ENCODE results near the gene GADD45B.

The GADD45B gene, protein sequence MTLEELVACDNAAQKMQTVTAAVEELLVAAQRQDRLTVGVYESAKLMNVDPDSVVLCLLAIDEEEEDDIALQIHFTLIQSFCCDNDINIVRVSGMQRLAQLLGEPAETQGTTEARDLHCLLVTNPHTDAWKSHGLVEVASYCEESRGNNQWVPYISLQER

DNA sequence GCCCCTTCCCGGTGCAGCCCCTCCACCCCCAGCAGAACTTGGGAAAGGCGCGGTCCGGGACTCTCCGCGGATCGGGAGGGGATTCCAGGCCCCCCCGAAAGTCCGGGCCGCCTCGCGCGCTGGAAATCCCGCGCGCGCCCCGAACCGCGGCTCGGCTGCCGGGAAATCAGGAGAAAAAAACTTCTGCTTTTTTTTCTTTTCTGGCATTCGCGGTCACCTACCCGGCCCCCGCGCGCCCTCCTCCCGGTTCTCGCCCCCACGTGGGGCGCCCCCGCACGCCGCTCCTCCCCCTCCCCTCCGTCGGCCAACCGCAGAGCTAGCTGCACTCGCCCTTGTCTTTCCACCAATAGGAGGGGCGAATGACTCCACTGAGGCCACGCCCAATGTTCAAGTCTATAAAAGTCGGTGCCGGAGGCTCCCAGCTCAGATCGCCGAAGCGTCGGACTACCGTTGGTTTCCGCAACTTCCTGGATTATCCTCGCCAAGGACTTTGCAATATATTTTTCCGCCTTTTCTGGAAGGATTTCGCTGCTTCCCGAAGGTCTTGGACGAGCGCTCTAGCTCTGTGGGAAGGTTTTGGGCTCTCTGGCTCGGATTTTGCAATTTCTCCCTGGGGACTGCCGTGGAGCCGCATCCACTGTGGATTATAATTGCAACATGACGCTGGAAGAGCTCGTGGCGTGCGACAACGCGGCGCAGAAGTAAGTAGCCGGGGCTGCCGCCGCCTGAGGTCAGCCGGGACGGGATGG lies at the start of gene GADD45B:
Gene GADD45B (plus strand): TSS at position 426 of the 749 bp plus-strand sequence. CDS start 232 bp downstream, at position 658.
- TF ChIP-seq POLR2A (IDR thresholded peaks at IDR 0.05; ENCODE audit: low read length), result peak; percentile 98
- no peak for TF ChIP-seq GATA1 (IDR thresholded peaks at IDR 0.05; ENCODE audit: low read depth, low read length)
- DNase-seq, result peak; percentile 91 to 94

DNA sequence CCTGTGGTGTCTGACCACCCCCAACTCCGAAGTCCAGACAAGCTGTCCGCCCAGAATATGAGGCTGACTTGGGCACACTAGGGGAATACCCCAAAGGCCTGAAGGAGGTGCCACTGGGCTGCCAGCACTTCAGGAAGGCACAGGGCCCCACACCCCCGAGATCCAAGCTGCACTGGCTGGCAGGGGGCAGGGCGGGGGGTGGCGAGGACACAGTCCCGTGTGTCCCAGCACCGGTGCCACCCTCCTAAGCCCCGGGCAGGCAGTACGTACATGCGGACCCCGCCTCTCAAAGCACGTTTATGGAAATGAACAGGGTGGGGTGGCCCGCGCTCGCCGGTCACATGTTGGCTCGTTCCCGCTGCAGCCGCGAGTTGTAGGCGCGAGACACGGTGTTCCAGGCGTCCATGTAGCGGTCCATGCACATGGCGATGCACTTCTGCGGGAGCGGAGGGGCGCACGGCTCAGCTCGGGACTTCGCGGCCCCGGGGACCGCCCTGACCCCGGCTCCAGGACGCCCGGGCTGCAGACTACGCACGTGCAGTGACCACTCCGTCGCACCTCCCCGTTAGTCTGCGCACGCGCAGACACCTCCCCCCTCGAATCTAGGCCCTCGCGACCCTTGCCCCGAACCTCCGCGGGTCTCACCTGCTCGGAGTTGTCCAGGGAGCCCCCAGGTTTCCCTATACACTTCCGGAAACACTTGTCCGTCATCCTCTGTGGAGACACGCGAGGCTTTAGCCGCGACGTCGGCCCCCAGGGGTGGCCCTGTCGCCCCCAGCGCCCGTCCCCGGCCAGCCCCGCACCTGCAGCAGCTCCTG lies 49.1 kb upstream of the GADD45B start:
- DNase-seq, result peak; percentile 74 to 80
- no peak for TF ChIP-seq GATA1 (IDR thresholded peaks at IDR 0.05; ENCODE audit: low read depth, low read length)
- TF ChIP-seq POLR2A (IDR thresholded peaks at IDR 0.05; ENCODE audit: low read length), result no peak

DNA sequence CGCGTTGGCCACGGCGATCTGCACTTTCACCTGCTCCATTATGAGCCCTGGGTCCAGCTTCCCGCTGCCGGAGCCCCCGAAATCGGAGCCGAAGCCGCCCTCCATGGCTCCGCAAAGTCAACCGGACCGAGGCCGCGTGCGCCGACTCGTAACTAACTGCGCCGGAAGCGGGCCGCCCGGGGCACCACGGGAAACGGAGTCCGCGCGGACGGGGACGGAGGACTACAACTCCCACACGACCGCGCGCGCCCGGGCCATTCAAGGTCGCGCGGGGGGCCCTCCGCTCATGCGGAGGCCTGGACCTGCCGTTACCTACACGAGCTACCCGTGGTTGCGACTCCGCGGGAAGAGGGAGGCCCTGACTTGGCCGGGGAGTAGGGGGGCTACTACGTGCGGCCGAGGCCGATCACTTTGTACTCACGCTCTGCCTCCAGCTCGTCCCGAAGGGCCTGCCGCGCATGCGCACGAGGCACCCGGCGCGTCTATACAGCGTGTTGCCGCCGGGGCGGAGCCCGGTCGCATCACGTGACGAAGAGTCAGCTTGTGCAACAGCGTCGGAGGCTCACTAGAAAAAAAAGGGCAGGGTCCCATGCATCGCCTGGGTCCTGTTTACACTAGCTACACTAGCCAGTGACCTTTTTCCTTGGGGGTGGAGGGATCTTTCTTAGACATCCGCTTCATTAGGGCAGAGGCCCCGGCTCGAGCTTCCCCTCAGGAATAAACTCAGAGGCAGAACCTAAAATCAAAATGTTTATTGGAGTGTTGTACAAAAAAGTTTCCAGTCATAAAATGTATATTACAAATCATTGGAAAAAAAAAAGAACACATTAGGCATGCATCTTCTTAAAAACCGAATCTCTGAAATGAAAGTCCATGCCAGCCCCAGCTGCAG lies 48.3 kb upstream of the GADD45B start, which contains the start of gene TIMM13:
Gene TIMM13 (minus strand): TSS at position 158 of the 892 bp plus-strand sequence. CDS start 53 bp downstream, at position 105.
- TF ChIP-seq POLR2A (IDR thresholded peaks at IDR 0.05; ENCODE audit: low read length) (peak; percentile 80), GATA1 (IDR thresholded peaks at IDR 0.05; ENCODE audit: low read depth, low read length) (no peak)
- peak; percentile 96 to 99 for DNase-seq

DNA sequence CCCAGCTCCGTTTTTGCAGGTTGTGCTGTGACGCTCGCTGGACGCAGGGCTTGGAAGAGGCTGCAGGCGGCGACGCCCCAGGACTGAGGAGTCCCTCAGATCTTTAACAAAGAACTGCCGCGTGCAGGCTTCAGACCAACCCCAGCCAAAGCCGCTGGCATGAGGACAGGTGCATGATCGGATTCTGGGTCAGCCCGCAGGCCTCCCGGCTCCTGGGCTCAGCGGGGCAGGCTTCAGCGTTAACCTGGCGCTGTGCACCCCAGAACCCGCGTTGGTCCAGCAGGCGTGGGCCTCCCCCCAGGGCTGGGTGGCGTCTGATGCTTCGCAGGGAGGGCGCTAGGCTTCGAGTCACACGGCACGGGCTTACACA lies 47.6 kb upstream of the GADD45B start:
- peak; percentile 62 to 69 for DNase-seq
- TF ChIP-seq POLR2A (IDR thresholded peaks at IDR 0.05; ENCODE audit: low read length) (no peak), GATA1 (IDR thresholded peaks at IDR 0.05; ENCODE audit: low read depth, low read length) (no peak)

DNA sequence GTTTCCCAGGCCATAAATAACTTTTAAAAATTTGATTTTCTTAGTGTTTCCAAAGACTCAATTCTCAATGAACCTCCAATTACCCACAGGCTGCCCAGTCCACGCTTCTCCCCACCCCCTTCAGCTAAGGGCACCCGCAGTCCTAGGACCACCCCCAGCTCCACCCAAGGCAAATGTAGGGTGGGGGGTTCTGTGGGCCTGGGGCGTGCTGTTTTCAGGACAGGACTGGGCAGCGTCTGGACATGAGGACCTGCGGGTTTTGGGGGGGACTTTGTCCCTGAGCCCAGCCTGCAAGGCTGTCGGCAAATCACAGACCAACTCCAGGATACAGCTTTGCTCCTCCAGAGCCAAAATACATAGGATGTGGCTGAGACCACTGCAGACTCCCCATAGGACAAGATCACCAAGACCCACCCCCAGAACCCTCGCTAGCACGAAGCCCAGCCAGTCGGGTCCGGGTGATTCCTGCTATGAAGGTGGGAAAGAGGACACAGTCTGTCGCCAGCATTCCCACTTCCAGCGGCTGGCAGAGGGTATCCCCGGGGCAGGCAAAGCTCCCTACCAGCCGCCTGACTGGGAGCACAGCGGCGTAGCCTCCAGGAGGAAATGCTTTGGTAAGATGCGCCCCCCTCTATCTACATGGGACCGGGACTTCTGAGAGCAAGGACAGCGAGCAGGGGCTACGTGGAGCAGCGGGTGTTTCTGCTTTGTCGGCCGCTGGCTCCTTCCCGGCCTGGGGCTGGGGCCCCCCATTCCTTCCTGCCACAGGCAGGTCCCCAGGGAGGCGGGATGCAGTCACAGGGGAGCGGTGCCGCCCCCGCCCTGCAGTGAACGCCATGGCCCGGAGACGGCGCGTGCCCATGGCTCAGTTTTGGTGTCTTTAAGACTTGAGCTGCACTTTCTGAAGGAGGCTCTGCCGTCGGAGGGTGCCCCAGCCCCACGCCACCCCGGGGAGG lies 46.9 kb upstream of the GADD45B start:
- DNase-seq, result no peak

DNA sequence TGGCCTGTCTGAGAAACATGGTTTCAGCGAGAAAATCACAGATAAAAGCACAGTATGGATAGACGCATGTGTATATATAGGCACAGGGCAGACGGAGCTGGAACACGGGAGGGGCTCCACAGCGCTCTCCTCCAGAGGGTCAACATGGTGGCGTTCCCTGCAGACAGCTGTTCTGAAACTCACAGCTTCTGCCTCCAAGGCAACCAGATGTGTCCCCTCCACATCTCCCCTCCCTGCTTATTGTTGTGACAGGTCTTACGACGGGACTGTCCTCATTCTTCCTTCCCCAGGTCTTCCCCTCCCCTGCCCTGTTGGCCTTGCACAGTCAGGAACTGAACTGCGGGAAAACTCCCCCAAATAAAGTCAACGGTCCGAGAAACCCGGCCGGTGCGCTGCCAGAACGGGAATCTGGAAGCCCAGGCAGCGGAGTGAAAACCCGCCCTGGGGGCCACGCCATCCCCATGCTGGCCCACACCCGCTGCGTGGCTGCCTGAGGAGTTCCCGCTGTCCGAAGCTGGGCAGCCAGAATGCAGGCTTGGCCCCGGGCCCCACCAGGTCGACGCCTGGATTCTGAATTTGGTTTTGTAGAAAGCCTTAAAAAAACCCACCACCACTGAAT lies 45.9 kb upstream of the GADD45B start:
- no peak for TF ChIP-seq POLR2A (IDR thresholded peaks at IDR 0.05; ENCODE audit: low read length)
- no peak for TF ChIP-seq GATA1 (IDR thresholded peaks at IDR 0.05; ENCODE audit: low read depth, low read length)
- no peak for DNase-seq

More for the DNA sequence above, 46.9 kb upstream of the GADD45B start:
- TF ChIP-seq GATA1 (IDR thresholded peaks at IDR 0.05; ENCODE audit: low read depth, low read length) (no peak), POLR2A (IDR thresholded peaks at IDR 0.05; ENCODE audit: low read length) (no peak)

DNA sequence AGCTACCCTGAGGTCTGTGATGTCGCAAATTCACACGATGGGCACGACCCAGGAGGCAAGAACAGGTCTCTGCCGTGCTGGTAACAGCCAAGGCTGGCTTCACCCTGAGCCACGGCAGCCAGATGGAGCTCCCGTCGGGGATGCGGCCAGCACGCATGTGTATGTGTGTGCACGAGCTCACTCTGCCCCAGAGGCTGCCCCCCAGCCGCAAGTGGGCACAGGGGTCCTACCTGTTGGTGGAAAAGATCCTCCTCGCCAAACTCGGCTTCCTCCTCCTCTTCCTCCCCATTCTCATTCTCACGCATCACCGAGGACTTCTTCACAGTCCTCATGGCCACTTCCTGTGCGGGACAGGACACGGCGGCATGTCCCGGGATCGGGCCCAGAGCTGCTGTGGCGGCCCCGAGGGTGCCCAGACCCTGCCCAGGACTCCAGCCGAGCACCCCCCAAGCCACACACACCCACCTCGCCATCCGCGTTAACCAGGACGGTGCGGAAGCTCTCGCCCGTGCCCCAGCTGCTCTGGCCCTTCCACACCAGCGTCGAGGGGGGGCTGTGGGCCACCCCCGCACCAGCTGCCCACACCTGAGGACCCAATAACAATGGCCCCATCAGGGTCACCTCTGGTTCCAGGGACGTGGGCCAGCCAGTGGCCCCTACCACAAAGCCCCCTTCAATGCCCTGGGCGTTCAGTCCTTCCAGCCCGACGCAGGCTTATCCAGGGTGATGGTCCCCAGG lies 44.4 kb upstream of the GADD45B start:
- TF ChIP-seq POLR2A (IDR thresholded peaks at IDR 0.05; ENCODE audit: low read length) (no peak), GATA1 (IDR thresholded peaks at IDR 0.05; ENCODE audit: low read depth, low read length) (no peak)
- no peak for DNase-seq

DNA sequence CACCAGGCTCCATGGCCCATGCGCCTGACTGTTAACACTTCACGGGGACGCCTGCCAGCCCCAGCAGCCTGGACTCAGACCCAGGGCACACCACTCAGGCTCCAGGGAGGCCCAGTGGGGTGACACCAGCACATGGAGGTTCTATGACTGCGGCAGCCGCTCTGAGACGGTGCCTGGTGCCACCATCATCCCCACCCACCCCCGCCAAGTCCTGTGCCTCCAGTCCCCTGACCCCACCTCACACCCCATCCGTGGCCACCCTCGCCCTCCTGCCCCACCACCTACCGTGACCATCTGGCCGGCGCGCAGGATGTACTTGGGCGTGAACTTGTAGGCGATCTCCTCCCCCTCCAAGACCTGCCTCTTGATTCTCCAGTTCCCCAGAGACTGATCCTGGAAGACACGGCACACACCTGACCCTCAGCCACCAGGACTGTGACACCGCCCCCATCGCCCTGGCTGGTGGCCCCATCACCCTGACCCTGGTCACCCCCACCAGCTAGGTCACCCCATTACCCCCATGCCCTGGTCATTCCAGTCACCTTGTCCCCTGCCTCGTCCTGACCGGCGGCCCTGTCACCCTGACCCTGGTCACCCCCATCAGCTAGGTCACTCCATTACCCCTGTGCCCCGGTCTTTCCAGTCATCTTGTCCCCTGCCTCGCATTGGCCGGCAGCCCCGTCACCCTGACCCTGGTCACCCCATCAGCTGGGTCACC lies 43.6 kb upstream of the GADD45B start:
- TF ChIP-seq GATA1 (IDR thresholded peaks at IDR 0.05; ENCODE audit: low read depth, low read length), result no peak
- TF ChIP-seq POLR2A (IDR thresholded peaks at IDR 0.05; ENCODE audit: low read length), result no peak
- no peak for DNase-seq

DNA sequence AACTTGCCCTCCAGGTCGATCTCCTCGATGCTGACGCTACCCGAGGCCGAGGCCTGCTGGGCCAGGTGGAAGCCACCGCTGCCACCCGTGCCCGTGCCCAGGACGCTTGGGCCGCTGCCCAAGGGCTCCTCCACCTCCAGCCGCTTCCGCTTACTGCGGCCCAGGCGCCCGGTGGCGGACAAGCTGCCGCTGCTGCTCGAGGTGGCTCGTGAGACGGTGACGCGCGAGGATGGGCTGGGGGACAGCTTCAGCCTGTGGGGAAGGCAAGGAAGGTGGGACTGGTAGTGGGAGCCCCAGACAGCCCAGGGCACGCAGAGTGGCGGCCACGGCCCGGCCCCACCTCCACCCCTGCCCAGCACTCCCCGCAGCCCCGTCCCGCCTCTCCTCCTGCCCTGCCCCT lies 42.1 kb upstream of the GADD45B start:
- no peak for DNase-seq
- TF ChIP-seq POLR2A (IDR thresholded peaks at IDR 0.05; ENCODE audit: low read length) (no peak), GATA1 (IDR thresholded peaks at IDR 0.05; ENCODE audit: low read depth, low read length) (no peak)

DNA sequence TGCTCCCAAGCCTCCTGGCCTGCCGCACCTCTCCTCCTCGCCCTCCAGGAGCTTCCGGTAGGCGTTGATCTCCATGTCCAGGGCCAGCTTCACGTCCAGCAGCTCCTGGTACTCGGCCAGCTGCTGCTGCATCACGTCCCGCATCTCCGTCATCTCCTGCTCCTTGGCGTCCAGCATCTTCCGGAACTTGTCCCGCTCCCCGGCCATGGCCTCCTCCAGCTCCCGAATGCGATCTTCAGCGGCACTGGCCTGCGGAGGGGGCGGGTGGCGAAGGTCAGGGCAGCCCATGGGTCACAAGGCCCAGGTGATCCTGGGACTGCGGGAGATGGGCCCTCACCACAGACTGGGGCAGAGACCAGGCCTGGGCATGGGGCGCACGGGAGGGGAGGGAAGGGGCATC lies 41.7 kb upstream of the GADD45B start:
- DNase-seq, result no peak
- no peak for TF ChIP-seq POLR2A (IDR thresholded peaks at IDR 0.05; ENCODE audit: low read length)
- TF ChIP-seq GATA1 (IDR thresholded peaks at IDR 0.05; ENCODE audit: low read depth, low read length), result no peak
